Adrenal gland (tissue), 5 donors: ENCODE measurements around the gene WWTR1.

Experiments
- POLR2A ChIP-seq, 2 donors: fragments of 450-650 bp; IDR thresholded peaks; one replicate each; pipeline ENCODE4 v1.6.1; 2017; ENCODE audit warnings: antibody characterized with exemption in 2 of 2, mild to moderate bottlenecking in 2 of 2, moderate library complexity in 1 of 2
- TF ChIP-seq, protein P1 (sequence below), 6 experiments: fragments of 450-650 bp in 4 of 6; fragments of 200-600 bp in 2 of 6; sonication (generic) in 1 of 6; IDR thresholded peaks; 1 replicate in 5 of 6; 2 replicates in 1 of 6; pipeline versions ENCODE4 v1.5.1 to v1.8.0; 2016 to 2021; ENCODE audit warnings: antibody characterized with exemption in 6 of 6, mild to moderate bottlenecking in 2 of 6, moderate library complexity in 1 of 6
- donor health status: DM: no; HTN: no; CAD: no.

GRCh38 chr3:149481491-149481890 is 176.3 kb downstream of the WWTR1 start:
- TF ChIP-seq, protein P1, sequence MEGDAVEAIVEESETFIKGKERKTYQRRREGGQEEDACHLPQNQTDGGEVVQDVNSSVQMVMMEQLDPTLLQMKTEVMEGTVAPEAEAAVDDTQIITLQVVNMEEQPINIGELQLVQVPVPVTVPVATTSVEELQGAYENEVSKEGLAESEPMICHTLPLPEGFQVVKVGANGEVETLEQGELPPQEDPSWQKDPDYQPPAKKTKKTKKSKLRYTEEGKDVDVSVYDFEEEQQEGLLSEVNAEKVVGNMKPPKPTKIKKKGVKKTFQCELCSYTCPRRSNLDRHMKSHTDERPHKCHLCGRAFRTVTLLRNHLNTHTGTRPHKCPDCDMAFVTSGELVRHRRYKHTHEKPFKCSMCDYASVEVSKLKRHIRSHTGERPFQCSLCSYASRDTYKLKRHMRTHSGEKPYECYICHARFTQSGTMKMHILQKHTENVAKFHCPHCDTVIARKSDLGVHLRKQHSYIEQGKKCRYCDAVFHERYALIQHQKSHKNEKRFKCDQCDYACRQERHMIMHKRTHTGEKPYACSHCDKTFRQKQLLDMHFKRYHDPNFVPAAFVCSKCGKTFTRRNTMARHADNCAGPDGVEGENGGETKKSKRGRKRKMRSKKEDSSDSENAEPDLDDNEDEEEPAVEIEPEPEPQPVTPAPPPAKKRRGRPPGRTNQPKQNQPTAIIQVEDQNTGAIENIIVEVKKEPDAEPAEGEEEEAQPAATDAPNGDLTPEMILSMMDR (IDR thresholded peaks at IDR 0.05), result no peak
- TF ChIP-seq POLR2A (IDR thresholded peaks at IDR 0.05), result no peak
